Measurements from ENCODE around the gene JCAD.

Gene JCAD

GRCh38 chr10:29970576-29970975 is 88.8 kb downstream of the JCAD start:
- Histone ChIP-seq H3K27me3 (ENCODE audit: insufficient read depth, poor library complexity, severe bottlenecking) (no peaks in the 10 kb centered on the region), H3K4me3 (replicated peaks; ENCODE audit: insufficient read depth, low read length) (no peak overlapping the region), H3K27ac (replicated peaks) (no peak overlapping the region)
- DNase-seq (ENCODE audit: low read depth in 1 of 2, low spot score in 1 of 2) = no peak
- TF ChIP-seq GABPA (IDR thresholded peaks at IDR 0.05; ENCODE audit: low read depth) = no peak
- TF ChIP-seq SPI1 (IDR thresholded peaks at IDR 0.05; ENCODE audit: borderline replicate concordance, low read depth) = no peak
- TF ChIP-seq REST (IDR thresholded peaks at IDR 0.05; ENCODE audit: insufficient replicate concordance, low read depth) = no peak
- no peak for TF ChIP-seq POLR2AphosphoS5 (IDR thresholded peaks at IDR 0.05; ENCODE audit: low read depth)
- TF ChIP-seq, protein P1, sequence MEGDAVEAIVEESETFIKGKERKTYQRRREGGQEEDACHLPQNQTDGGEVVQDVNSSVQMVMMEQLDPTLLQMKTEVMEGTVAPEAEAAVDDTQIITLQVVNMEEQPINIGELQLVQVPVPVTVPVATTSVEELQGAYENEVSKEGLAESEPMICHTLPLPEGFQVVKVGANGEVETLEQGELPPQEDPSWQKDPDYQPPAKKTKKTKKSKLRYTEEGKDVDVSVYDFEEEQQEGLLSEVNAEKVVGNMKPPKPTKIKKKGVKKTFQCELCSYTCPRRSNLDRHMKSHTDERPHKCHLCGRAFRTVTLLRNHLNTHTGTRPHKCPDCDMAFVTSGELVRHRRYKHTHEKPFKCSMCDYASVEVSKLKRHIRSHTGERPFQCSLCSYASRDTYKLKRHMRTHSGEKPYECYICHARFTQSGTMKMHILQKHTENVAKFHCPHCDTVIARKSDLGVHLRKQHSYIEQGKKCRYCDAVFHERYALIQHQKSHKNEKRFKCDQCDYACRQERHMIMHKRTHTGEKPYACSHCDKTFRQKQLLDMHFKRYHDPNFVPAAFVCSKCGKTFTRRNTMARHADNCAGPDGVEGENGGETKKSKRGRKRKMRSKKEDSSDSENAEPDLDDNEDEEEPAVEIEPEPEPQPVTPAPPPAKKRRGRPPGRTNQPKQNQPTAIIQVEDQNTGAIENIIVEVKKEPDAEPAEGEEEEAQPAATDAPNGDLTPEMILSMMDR (IDR thresholded peaks at IDR 0.05; ENCODE audit: insufficient read depth, low read length) = no peak

- Histone ChIP-seq H3K4me3 (replicated peaks; ENCODE audit: insufficient read depth, low read length) (no peak overlapping the region), H3K27ac (replicated peaks) (no peak overlapping the region), H3K27me3 (ENCODE audit: insufficient read depth, poor library complexity, severe bottlenecking) (no peaks in the 10 kb centered on the region)
- no peak for DNase-seq (ENCODE audit: low read depth in 1 of 2, low spot score in 1 of 2)
- no peak for TF ChIP-seq SPI1 (IDR thresholded peaks at IDR 0.05; ENCODE audit: borderline replicate concordance, low read depth)
- TF ChIP-seq, protein P1 (IDR thresholded peaks at IDR 0.05; ENCODE audit: insufficient read depth, low read length) = no peak
- TF ChIP-seq POLR2AphosphoS5 (IDR thresholded peaks at IDR 0.05; ENCODE audit: low read depth) = no peak
- no peak for TF ChIP-seq REST (IDR thresholded peaks at IDR 0.05; ENCODE audit: insufficient replicate concordance, low read depth)
- TF ChIP-seq GABPA (IDR thresholded peaks at IDR 0.05; ENCODE audit: low read depth) = no peak
Observed at GRCh38 chr10:29970012-29970396, 89.4 kb downstream of the JCAD start.

- Histone ChIP-seq H3K27ac (replicated peaks) (no peak overlapping the region), H3K27me3 (ENCODE audit: insufficient read depth, poor library complexity, severe bottlenecking) (no peaks in the 10 kb centered on the region), H3K4me3 (replicated peaks; ENCODE audit: insufficient read depth, low read length) (no peak overlapping the region)
- no peak for TF ChIP-seq SPI1 (IDR thresholded peaks at IDR 0.05; ENCODE audit: borderline replicate concordance, low read depth)
- no peak for TF ChIP-seq REST (IDR thresholded peaks at IDR 0.05; ENCODE audit: insufficient replicate concordance, low read depth)
- TF ChIP-seq POLR2AphosphoS5 (IDR thresholded peaks at IDR 0.05; ENCODE audit: low read depth) = no peak
- TF ChIP-seq, protein P1 (IDR thresholded peaks at IDR 0.05; ENCODE audit: insufficient read depth, low read length) = no peak
- TF ChIP-seq GABPA (IDR thresholded peaks at IDR 0.05; ENCODE audit: low read depth) = no peak
- DNase-seq (ENCODE audit: low read depth in 1 of 2, low spot score in 1 of 2) = no peak
Observed at GRCh38 chr10:29969255-29970011, 90.0 kb downstream of the JCAD start.
